GM21390 (cell line): ENCODE data around the gene CCDC69.
A peak's percentile ranks its signal among the peaks of the same experiment; 100 is the strongest.
"Not testable (repeated sequence)": the region's sequence is repeated elsewhere in the genome, so short reads cannot be mapped to it uniquely, and the experiment has no call there.

Experiments
- ATAC-seq: cut with Tn5 transposase; IDR thresholded peaks from one replicate; pipeline ENCODE4 v1.9.1; 2021; ENCODE audit not compliant: unreplicated experiment

The CCDC69 gene

DNA sequence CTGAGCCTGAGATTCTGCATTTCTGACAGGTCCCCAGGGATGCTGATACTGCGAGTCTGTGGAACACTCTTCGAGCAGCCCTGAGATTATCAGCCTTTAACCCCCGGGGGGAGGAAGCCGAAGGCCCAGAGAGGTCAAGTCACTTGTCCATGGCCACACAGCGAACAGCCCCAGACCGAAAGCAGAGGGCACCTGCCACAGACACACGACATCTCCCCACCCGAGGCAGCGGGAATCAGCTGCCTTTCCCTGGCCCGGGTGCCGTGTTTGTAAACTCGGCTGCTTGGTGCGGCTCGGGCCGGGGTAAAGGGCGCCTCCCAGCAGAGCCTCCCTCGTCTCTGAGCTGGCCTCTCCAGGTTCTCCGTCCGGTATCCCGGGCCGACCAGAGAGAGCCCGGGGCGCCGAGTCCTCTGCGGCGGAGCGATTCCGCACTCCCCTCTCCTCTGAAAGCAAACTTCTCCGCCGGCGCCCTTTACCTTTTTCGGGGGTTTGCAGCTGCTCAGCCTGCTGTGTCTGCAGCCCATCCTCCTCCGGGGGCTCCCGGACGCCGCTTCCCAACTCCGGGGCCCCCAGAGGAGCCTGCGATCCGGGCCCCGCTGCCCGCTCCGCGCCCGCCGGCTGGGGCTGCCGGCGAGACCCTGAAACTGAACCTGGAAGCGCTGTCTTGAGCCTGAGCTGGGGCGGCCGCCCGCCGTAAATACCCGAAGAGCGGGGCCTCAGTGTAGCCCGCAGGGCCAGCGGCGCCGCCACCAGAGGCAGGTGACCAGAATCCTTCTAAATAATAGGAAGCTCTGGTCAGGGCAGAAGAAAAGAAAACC is at the start of gene CCDC69:
Gene CCDC69, minus strand, starts transcription at position 646 of the 818 bp plus-strand sequence. Its CDS starts 122 bp downstream, at position 524.
- ATAC-seq, result peak; percentile 72

DNA sequence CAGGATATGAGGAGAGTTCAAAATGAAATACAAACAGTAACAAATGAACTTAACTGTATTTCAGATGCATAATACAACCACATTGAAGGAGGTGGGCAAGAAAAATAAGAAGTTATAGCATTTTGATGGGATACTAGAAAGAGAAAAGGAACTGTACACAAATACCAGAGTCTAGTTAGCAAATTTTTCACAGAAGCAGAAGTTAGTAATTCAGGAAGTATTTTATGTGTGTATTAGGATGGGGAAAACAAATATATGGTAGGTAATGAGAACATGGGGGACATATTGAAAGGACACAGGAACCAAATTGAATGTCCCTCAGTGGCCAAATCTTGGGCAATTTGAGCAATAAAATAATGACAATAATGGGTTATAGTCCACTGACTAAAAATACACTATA is 47.4 kb upstream of the CCDC69 start:
- no peak for ATAC-seq

DNA sequence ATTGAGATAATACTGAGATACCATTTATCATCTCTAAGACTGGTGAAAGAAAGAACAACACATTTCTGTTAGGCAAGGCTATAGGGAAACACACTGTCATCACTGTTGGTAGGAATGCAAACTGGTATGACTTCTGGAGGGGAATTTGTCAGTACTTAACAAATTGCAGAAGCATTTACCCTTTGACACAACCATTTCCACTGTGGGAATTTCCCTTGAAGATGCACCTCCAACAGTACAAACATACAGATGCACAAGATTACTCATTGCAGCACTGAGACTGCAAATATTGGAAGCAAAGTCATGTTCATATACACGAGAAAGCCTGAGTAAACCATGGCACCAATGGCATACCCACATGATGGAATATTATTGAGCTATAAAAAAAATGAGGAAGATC is 46.7 kb upstream of the CCDC69 start:
- ATAC-seq, result peak; percentile 75

DNA sequence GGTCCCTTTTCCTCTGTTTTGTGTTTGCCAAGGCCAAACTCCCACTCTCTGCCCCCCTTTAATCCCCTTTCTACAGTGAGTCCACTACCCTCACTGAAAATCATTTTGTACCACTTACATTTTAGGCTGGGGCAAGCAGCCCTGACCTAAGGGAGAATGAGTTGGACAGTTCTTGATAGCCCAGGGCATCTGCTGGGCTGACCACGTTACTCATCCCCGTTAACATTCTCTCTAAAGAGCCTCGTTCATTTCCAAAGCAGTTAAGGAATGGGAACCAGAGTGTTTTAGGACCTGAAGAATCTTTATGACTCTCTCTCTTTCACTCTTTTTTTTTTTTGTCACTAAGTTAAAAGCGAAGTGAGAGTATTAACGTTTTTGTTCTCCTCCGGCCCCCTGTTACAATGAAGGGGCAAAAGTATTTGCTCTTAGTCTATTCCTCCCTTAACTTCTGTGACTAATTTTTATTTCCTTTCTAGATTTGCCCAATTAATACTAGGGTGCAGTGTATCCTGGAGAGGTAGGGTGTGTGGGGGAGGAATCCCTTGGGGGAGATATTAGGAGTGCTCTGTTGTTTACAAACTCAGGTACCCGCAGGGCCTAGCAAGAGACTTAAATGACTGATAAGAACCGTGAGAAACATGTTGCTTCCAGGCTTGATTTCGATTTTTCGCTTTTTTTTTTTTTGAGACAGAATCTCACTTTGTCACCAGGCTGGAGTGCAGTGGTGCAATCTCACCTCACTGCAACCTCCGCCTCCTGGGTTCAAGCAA is 43.8 kb upstream of the CCDC69 start:
- no peak for ATAC-seq

DNA sequence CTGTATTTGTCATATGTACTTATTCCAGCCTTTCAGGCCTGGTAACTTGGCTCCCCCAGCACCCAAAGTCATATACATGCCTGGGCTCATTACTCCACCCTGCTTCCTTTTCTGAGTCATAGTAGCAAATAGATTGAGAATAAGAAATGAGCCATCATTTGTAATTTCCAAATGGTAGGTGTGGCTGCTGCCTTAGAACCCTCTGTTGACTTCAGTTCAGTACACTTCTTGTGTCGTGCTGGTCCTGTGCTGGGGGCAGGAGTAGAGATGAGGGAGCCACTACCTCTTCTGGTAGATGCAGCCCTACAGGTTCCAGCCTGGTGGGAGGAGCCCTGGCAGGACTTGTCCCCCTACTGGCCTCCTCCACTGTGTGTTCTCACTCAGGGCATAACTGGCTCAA is 40.2 kb upstream of the CCDC69 start:
- ATAC-seq, result no peak

- ATAC-seq, result no peak
These were observed 38.6 kb upstream of the CCDC69 start for GRCh38 chr5:151262532-151262931.

DNA sequence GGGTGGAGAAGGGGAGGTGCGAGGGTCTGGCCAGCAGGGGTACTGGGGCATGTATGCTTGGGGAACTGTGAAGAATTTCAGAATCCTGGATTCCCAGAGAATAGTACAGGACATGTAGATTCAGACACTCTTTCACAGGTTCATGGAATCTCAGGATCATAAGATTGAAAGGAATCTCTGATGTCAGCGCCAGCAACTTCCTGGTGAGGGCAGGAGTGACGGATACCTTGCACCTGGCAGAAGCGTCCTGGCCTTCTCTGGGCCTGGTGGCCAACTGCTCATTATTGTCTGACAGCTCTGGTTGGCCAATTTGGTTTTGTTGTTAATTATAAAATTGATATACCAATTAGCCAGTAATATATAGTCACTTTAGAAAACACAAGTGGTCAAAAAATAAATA is 36.0 kb upstream of the CCDC69 start:
- no peak for ATAC-seq

GRCh38 chr5:151258816-151259215 is 34.9 kb upstream of the CCDC69 start:
- no peak for ATAC-seq

- no peak for ATAC-seq
These were observed 34.3 kb upstream of the CCDC69 start for GRCh38 chr5:151258201-151258611.

DNA sequence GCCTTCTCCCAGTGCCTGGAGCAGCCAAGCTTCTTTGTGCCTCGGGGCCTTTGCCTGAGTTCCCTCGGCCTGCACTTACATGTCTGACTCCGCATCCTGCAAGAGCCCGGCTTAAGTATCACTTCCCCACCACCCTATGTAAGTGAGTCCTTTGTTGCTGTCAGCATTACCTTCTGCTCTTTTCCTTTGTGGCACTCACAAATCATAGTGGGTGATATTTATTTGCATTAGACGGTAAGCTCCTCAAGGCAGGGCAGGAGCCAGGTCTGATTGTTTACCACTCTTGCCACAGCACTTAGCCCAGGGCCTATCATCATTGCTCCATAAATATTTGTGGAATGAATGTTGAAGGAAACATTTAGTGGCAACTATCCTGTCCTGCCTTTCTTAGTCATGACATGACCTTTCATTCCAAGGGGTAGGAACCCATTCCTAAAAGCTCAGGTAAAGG is 33.9 kb upstream of the CCDC69 start:
- peak; percentile 30 for ATAC-seq

DNA sequence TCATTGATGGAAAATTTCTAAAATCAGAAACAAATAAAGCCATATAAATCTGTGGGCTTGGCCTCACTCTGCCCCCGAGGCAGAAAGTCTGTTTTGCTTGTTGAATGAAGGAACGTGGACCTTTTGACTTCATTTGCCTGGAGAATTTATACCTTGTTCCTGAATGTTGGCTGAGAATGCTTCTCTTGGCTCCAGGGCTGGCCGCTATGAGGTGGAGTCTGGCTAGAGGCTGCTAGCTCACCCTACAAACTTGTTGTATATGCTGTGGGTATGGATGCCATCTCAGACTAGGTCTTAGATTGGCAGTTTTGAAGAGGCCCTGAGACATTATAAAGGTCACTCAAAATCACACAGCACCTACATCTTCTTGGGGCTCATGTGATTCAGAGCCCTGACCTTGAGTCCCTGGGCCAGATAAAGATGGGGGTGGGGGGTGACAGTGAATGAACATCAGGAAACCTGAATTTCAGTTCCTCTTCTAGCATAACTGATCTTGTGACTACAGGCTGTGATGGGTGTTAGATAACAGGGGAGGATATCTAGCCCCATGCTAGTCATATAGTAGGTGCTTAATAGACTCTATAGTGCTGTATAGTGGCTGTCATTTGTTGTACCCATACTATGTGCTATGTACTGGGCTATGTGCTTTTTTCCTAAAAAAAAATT is 31.9 kb upstream of the CCDC69 start:
- ATAC-seq, result peak; percentile 45

DNA sequence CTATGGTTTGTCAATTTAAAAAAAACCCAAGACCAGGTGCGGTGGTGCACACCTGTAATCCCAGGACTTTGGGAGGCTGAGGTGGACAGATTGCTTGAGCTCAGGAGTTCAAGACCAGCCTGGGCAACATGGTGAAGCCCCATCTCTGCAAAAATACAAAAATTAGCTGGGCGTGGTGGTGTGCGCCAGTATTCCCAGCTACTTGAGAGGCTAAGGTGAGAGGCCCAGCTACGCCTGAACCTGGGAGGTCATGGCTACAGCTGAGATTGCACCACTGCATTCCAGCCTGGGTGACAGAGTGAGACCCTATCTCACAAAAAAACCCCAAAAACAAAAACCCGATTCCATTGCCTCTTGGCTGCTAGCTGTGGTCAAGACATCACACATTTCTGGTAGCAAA is 31.1 kb upstream of the CCDC69 start:
- not testable (repeated sequence) for ATAC-seq

- ATAC-seq, result no peak
These were observed 30.7 kb upstream of the CCDC69 start for GRCh38 chr5:151254556-151254955.

GRCh38 chr5:151253605-151253950 is 29.7 kb upstream of the CCDC69 start:
- no peak for ATAC-seq

DNA sequence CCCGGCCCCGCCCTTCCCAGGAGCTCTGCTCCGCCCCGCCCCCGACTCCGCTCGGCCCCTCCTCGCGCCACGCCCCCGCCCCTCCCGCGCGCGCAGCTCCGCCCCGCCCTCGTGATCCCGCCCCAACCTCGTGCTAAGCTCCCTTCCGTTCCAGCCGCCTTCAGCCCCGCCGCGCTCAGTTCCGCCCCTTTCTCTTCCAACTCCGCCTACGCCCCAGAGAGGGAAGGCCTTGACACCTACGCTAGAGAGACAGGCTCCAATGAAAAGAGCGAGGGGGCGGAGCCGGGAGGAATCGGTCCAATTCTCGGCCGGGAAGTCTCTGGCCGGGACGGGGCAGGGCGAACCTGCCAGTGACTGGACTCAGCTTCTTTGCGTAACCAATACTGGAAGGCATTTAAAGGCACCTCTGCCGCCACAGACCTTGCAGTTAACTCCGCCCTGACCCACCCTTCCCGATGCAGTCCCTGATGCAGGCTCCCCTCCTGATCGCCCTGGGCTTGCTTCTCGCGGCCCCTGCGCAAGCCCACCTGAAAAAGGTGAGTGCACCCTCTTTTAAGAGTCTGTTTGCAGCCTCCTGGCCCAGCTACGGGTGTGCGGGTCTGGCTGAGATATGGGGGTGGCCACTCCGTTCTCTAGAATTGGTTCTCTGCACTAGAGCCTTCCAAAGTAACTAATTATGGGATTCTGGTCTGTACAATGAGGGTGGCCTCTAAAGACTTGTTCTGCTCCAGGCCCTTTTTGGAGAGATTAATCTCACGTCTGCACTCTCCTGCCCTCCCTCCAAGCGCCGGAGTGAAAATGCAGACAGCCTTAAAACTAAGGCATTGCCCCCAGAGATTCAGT is 29.1 kb upstream of the CCDC69 start, which contains the start of gene GM2A:
Gene GM2A, plus strand, starts transcription at position 424 of the 843 bp plus-strand sequence. Its CDS starts 32 bp downstream, at position 456.
- ATAC-seq, result peak; percentile 79

GRCh38 chr5:151251621-151252020 is 27.7 kb upstream of the CCDC69 start:
- ATAC-seq, result no peak

- no peak for ATAC-seq
These were observed 27.2 kb upstream of the CCDC69 start for GRCh38 chr5:151251001-151251551.

DNA sequence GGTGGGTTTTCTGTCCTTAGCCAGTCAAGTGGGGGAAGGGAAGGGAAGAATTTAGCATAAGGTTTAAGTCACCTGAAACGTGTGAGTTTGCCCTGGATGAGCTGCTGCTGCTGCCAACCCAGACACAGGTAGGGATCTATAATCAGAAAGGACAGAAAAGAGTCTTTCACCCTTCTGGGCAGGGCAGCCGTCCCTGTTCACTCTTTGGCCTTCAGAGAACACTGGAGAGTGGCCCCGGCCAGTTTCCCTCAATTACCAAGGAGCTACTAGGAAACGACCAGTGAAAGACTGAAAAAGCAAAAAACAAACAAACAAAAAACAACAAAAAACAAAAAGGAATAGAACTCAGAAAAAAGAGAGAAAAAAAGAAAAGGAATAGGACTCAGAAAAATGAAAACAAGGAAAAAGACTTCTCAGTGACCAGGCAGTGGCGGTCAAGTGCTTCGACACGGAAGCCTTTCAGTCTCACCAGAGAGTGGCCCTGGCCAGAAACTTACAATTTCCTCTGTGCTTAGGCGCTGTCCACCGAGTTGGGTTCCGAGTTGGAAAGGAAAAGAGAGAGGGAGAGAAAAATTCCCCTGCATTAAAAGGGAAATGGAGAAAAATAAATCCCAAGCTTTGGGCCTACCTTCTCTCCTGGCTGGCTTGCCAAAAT is 26.6 kb upstream of the CCDC69 start:
- no peak for ATAC-seq

DNA sequence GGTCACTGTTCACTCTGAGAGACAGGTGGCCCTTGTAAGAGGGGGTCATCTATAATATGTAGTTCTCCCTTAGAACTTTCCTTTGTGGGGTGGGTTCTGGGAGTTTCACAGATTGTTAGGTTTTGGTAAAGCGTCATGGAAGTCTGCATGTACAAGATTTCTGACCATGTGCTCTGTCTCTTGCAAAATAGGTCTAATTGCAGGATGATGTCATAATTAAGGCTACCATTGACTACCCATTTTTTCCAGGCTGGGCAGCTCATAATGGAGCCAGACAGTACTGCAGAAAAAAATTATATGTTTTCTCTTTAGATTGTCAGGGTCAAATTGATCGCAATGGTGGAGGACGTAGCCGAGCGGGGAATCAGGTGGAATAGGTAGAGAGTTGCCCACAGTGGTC is 25.4 kb upstream of the CCDC69 start:
- ATAC-seq, result no peak

GRCh38 chr5:151248651-151249050 is 24.8 kb upstream of the CCDC69 start:
- no peak for ATAC-seq
